Measurements from ENCODE around the gene ABCB4. TPM values are rescaled to one million over a fixed set of nuclear protein-coding genes. Genes with fewer than 3 reads are reported as not detected.
A peak's percentile ranks its signal among the peaks of the same experiment; 100 is the strongest.

Gene ABCB4
- total RNA-seq, 1 donor from 2014 or later: 19.8 TPM

DNA sequence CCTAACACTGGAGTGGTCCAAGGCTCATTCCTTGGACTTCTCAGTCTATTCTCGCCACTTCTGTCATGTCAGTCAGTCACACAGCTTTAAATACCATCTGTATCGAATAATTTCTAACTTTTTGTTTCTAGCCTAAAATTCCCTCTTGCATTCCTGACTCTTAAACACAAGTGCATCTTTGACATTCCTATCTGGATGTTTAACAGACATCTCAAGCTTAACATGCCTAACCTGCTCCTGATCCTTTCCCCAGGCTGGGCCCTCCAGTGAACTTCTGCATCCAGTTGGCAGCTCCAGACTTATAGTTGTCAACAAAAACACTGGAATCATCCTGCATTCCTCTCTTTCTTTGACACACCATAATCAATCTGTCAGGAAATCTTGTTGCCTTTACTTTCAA, 4.5 kb upstream of the ABCB4 start:
- H3K27me3 Mint-ChIP-seq: no peaks in the 10 kb centered on the region
- no peak overlapping the region for H3K27ac Mint-ChIP-seq
- H3K4me1 Mint-ChIP-seq: peaks cover 18% of the 10 kb centered on the region
- CTCF ChIA-PET: interaction anchor here (1.2 kb wide), 1 partner anchor 25 kb away, joined by 3 read pairs; no protein-coding TSS in a partner anchor
- H3K4me3 Mint-ChIP-seq: no peak overlapping the region
- no peaks in the 10 kb centered on the region for H3K9me3 Mint-ChIP-seq
- POLR2A ChIA-PET: interaction anchor here (0.5 kb wide), 1 partner anchor 157 kb away, joined by 3 read pairs; no protein-coding TSS in a partner anchor
- TF ChIP-seq, protein P1, sequence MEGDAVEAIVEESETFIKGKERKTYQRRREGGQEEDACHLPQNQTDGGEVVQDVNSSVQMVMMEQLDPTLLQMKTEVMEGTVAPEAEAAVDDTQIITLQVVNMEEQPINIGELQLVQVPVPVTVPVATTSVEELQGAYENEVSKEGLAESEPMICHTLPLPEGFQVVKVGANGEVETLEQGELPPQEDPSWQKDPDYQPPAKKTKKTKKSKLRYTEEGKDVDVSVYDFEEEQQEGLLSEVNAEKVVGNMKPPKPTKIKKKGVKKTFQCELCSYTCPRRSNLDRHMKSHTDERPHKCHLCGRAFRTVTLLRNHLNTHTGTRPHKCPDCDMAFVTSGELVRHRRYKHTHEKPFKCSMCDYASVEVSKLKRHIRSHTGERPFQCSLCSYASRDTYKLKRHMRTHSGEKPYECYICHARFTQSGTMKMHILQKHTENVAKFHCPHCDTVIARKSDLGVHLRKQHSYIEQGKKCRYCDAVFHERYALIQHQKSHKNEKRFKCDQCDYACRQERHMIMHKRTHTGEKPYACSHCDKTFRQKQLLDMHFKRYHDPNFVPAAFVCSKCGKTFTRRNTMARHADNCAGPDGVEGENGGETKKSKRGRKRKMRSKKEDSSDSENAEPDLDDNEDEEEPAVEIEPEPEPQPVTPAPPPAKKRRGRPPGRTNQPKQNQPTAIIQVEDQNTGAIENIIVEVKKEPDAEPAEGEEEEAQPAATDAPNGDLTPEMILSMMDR (IDR thresholded peaks at IDR 0.05): no peak
- intact Hi-C loops (cut with micrococcal nuclease): loop anchor here (5.0 kb wide), 1 partner anchor 82 kb away; no protein-coding TSS in a partner anchor
- ATAC-seq (ENCODE audit: low read depth) (no peak), DNase-seq (no peak)
- H3K36me3 Mint-ChIP-seq (ENCODE audit: low read depth): peaks cover 3% of the 10 kb centered on the region

DNA sequence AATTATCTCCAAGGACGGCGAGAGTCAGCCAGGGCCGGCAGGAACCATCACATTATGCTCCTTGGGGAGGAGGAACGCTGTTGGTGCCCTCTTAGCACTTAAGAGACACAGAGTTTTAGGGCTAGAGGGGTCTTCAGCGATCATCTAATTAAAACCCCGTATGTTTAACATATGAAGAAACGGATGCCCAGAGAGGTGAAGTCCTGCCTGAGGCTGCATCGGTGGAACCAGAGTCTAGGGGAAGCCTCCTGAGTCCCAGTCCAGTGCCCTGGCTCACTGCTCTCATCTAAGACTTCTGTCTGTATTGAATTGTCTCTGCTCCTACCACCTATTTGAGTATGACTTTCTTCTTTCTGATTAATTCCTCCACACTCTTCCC, 688 bp upstream of the ABCB4 start:
- DNase-seq (no peak), ATAC-seq (ENCODE audit: low read depth) (no peak)
- Mint-ChIP-seq H3K27me3 (no peaks in the 10 kb centered on the region), H3K4me3 (peak overlapping the region; percentile 84), H3K27ac (peak overlapping the region; percentile 91), H3K36me3 (ENCODE audit: low read depth) (peaks cover 9% of the 10 kb centered on the region), H3K9me3 (no peaks in the 10 kb centered on the region), H3K4me1 (peaks cover 37% of the 10 kb centered on the region)
- ChIA-PET CTCF (no interaction called here), POLR2A (interaction anchor here (1.0 kb wide), 1 partner anchor 153 kb away, joined by 3 read pairs; no protein-coding TSS in a partner anchor)
- TF ChIP-seq, protein P1 (IDR thresholded peaks at IDR 0.05): no peak
- intact Hi-C loops (cut with micrococcal nuclease): loop anchor here (1.0 to 5.0 kb wide), 3 partner anchors 19 to 86 kb away; no protein-coding TSS in a partner anchor

- H3K4me1 Mint-ChIP-seq: peaks cover 44% of the 10 kb centered on the region
- DNase-seq: peak; percentile 37
- peak overlapping the region; percentile 89 for H3K4me3 Mint-ChIP-seq
Observed at GRCh38 chr7:87474533-87475358, 734 bp downstream of the ABCB4 start.

DNA sequence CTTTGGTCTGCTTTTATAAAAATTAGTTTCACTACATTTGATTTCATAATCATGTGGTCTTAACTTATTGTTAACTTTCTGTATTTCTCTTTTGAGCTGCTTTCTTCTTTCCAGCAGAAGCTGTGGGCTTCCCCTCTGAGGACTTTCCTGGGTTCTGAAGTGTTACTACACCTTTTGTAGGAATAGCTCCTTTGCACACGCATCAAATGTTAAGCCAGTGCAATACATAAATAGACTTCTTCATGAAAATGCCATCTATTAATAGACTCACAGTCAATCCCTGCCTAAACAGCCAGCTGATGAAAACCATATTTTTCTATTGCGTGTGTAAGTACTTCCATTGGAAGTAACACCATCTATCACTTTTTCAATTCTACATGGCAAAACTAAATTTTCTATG, 1.5 kb downstream of the ABCB4 start:
- Mint-ChIP-seq H3K27ac (peak overlapping the region; percentile 96), H3K4me1 (peaks cover 51% of the 10 kb centered on the region), H3K9me3 (no peaks in the 10 kb centered on the region), H3K36me3 (ENCODE audit: low read depth) (peaks cover 18% of the 10 kb centered on the region), H3K27me3 (no peaks in the 10 kb centered on the region), H3K4me3 (peak overlapping the region; percentile 89)
- DNase-seq (no peak), ATAC-seq (ENCODE audit: low read depth) (no peak)
- CTCF ChIA-PET: interaction anchor here (0.7 to 1.0 kb wide), 2 partner anchors 33 to 127 kb away, joined by 3 read pairs; partner anchors contain the start of gene ABCB1
- TF ChIP-seq, protein P1 (IDR thresholded peaks at IDR 0.05): no peak
- POLR2A ChIA-PET: interaction anchor here (1.1 to 1.4 kb wide), 3 partner anchors 9 to 257 kb away, joined by 3 to 6 read pairs (median 3); partner anchors contain the start of gene TMEM243
- intact Hi-C loops (cut with micrococcal nuclease): loop anchor here (1.0 to 2.0 kb wide), 11 partner anchors 28 to 745 kb away; partner anchors contain the start of genes ABCB1, CROT, DBF4 and DMTF1

More at GRCh38 chr7:87474533-87475358, 734 bp downstream of the ABCB4 start:
- CTCF ChIA-PET: interaction anchor here (1.0 kb wide), 1 partner anchor 32 kb away, joined by 3 read pairs; no protein-coding TSS in a partner anchor
- intact Hi-C loops (cut with micrococcal nuclease): loop anchor here (1.0 to 5.0 kb wide), 12 partner anchors 28 to 744 kb away; partner anchors contain the start of genes ABCB1, CROT, DBF4 and DMTF1
- peak overlapping the region; percentile 96 for H3K27ac Mint-ChIP-seq
- peaks cover 15% of the 10 kb centered on the region for H3K36me3 Mint-ChIP-seq (ENCODE audit: low read depth)
- TF ChIP-seq, protein P1 (IDR thresholded peaks at IDR 0.05): no peak
- POLR2A ChIA-PET: interaction anchor here (1.0 to 1.4 kb wide), 4 partner anchors 8 to 258 kb away, joined by 3 to 6 read pairs (median 3); partner anchors contain the start of gene TMEM243
- no peaks in the 10 kb centered on the region for H3K9me3 Mint-ChIP-seq
- no peaks in the 10 kb centered on the region for H3K27me3 Mint-ChIP-seq
- ATAC-seq (ENCODE audit: low read depth): peak; percentile 76

DNA sequence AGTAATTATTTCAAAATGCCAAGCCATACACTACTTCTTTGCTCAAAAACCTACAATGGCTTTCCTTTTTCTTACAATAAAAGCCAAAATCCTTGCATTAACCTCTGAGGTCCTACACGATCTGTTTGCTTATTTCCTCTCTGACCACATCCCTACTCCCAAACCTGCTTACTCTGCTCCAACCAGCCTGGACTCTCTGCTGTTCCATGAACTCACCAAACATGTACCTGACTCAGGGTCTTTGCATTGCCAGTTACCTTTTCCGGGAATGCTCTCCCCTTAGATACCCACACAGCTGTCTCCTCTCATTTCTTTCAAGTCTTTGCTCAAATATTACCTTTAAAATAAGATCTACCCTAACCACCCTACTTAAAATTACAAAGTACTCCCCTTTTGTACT, 2.3 kb downstream of the ABCB4 start:
- DNase-seq (no peak), ATAC-seq (ENCODE audit: low read depth) (no peak)
- peaks cover 19% of the 10 kb centered on the region for H3K36me3 Mint-ChIP-seq (ENCODE audit: low read depth)
- TF ChIP-seq, protein P1 (IDR thresholded peaks at IDR 0.05): no peak
- H3K27me3 Mint-ChIP-seq: no peaks in the 10 kb centered on the region
- no peaks in the 10 kb centered on the region for H3K9me3 Mint-ChIP-seq
- peak overlapping the region; percentile 38 for H3K27ac Mint-ChIP-seq
- peaks cover 54% of the 10 kb centered on the region for H3K4me1 Mint-ChIP-seq
- ChIA-PET CTCF (no interaction called here), POLR2A (interaction anchor here (1.4 kb wide), 1 partner anchor 253 kb away, joined by 6 read pairs; the partner anchor contains the start of gene TMEM243)
- H3K4me3 Mint-ChIP-seq: no peak overlapping the region
- intact Hi-C loops (cut with micrococcal nuclease): no loop called here
